ENCODE measurements around the gene KPNB1.

KPNB1 gene

GRCh38 chr17:47636273-47637030 is 13.3 kb upstream of the KPNB1 start:
- DNase-seq (ENCODE audit: low read depth): no peak
- no peak for TF ChIP-seq CTCF (conservative IDR thresholded peaks at IDR 0.05; ENCODE audit: low read depth, low read length)

GRCh38 chr17:47638903-47639302 is 10.8 kb upstream of the KPNB1 start:
- TF ChIP-seq CTCF (conservative IDR thresholded peaks at IDR 0.05; ENCODE audit: low read depth, low read length): no peak
- no peak for DNase-seq (ENCODE audit: low read depth)
- no peak overlapping the region for H3K4me3 ChIP-seq (ENCODE audit: low read length)

More at GRCh38 chr17:47636273-47637030, 13.3 kb upstream of the KPNB1 start:
- no peak overlapping the region for H3K4me3 ChIP-seq (ENCODE audit: low read length)

GRCh38 chr17:47640076-47640475 is 9.6 kb upstream of the KPNB1 start:
- no peak for DNase-seq (ENCODE audit: low read depth)
- no peak overlapping the region for H3K4me3 ChIP-seq (ENCODE audit: low read length)
- no peak for TF ChIP-seq CTCF (conservative IDR thresholded peaks at IDR 0.05; ENCODE audit: low read depth, low read length)

GRCh38 chr17:47641202-47641601 is 8.5 kb upstream of the KPNB1 start:
- H3K4me3 ChIP-seq (ENCODE audit: low read length): no peak overlapping the region
- no peak for TF ChIP-seq CTCF (conservative IDR thresholded peaks at IDR 0.05; ENCODE audit: low read depth, low read length)
- DNase-seq (ENCODE audit: low read depth): no peak

DNA sequence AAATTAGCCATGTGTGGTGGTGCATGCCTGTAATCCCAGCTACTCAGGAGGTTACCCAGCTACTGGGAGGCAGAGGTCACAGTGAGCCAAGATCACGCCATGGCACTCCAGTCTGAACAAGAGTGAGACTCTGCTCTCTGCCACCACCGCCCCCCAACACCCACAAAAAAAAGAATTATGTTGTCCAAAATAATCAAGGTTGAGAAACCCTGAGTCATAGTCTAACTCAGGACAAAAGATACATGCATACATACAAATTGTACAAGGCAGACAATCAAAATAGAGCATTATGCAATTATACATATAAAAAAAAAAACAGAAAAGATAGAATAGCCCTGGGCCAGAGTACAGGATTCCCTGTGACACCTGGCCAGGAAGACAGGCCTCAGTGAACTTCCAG is 6.6 kb upstream of the KPNB1 start:
- DNase-seq (ENCODE audit: low read depth): no peak

DNA sequence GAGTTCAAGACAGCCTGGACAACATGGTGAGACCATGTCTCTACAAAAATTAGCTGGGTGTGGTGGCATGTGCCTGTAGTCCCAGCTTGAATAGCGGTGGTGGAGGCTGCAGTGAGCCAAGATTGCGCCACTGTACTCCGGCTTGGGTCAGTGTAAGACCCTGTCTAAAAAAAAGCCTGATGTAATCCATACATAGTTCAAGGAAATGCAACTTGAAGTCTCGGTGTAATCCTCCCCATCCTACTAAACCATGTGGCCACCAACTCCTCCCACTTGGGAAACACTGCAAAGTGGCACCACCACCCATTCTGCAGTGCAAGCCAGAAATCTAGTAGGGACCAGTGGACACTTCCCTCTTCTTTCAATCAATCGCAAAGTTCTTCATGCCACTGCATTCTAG is 5.4 kb upstream of the KPNB1 start:
- DNase-seq (ENCODE audit: low read depth): no peak
- no peak for TF ChIP-seq CTCF (conservative IDR thresholded peaks at IDR 0.05; ENCODE audit: low read depth, low read length)
- H3K4me3 ChIP-seq (ENCODE audit: low read length): no peak overlapping the region

More for the DNA sequence above, 6.6 kb upstream of the KPNB1 start:
- TF ChIP-seq CTCF (conservative IDR thresholded peaks at IDR 0.05; ENCODE audit: low read depth, low read length): no peak
- no peak overlapping the region for H3K4me3 ChIP-seq (ENCODE audit: low read length)

- no peak for DNase-seq (ENCODE audit: low read depth)
- TF ChIP-seq CTCF (conservative IDR thresholded peaks at IDR 0.05; ENCODE audit: low read depth, low read length): no peak
- H3K4me3 ChIP-seq (ENCODE audit: low read length): peak overlapping the region; percentile 75
Observed at GRCh38 chr17:47649972-47650524, 329 bp downstream of the KPNB1 start.
